H9 (cell line): Measurements from ENCODE around the gene PKNOX2. TPM values are rescaled to one million over a fixed set of nuclear protein-coding genes. Genes with fewer than 3 reads are reported as not detected.

Experiments used
- DNase-seq: peaks from one replicate; pipeline ENCODE4 v3.0.0-alpha.2; 2017
- H2AFZ ChIP-seq: one replicate; pipeline ENCODE4 v1.6.1; 2013; ENCODE audit warnings: mild to moderate bottlenecking, low read length, control low read depth, moderate library complexity
- H2AK5ac ChIP-seq: 2 replicates; pipeline ENCODE4 v1.6.1; 2013; ENCODE audit warnings: low read length, control low read depth, mixed read lengths; ENCODE audit not compliant: insufficient read length
- H2BK120ac ChIP-seq: one replicate; pipeline ENCODE4 v1.6.1; 2013; ENCODE audit warnings: low read depth, mild to moderate bottlenecking, low read length, control low read depth, inconsistent platforms; ENCODE audit not compliant: poor library complexity, severe bottlenecking
- H2BK12ac ChIP-seq: 2 replicates; pipeline ENCODE4 v1.6.1; 2013; ENCODE audit warnings: low read length, control low read depth, mixed read lengths, low read depth; ENCODE audit not compliant: insufficient read length
- H2BK15ac ChIP-seq: 2 replicates; pipeline ENCODE4 v1.6.1; 2013; ENCODE audit warnings: low read depth, low read length, control low read depth
- H2BK20ac ChIP-seq: one replicate; pipeline ENCODE4 v1.6.1; 2013; ENCODE audit warnings: low read depth, mild to moderate bottlenecking, low read length, control low read depth, inconsistent platforms; ENCODE audit not compliant: poor library complexity, severe bottlenecking
- H2BK5ac ChIP-seq: 2 replicates; pipeline ENCODE4 v1.6.1; 2013; ENCODE audit warnings: low read length, control low read depth, mixed read lengths; ENCODE audit not compliant: insufficient read length
- H3K14ac ChIP-seq: 2 replicates; pipeline ENCODE4 v1.6.1; 2013; ENCODE audit warnings: low read length, control low read depth; ENCODE audit not compliant: insufficient read depth
- H3K18ac ChIP-seq: 2 replicates; pipeline ENCODE4 v1.6.1; 2013; ENCODE audit warnings: low read depth, mild to moderate bottlenecking, mixed read lengths, low read length, control low read depth; ENCODE audit not compliant: insufficient read length
- H3K23ac ChIP-seq: 2 replicates; pipeline ENCODE4 v1.6.1; 2013; ENCODE audit warnings: low read length, control low read depth, mixed read lengths, low read depth; ENCODE audit not compliant: insufficient read length
- H3K23me2 ChIP-seq: 2 replicates; pipeline ENCODE4 v1.6.1; 2013; ENCODE audit warnings: low read depth, mild to moderate bottlenecking, mixed read lengths, low read length, control low read depth; ENCODE audit not compliant: insufficient read length, poor library complexity, severe bottlenecking
- H3K27ac ChIP-seq: 2 replicates; pipeline ENCODE4 v1.5.1; 2013; ENCODE audit warnings: low read length, control low read depth, mixed read lengths, low read depth; ENCODE audit not compliant: insufficient read length
- H3K27me3 ChIP-seq: 2 replicates; pipeline ENCODE4 v1.6.1; 2013; ENCODE audit warnings: low read length, control low read depth, inconsistent platforms; ENCODE audit not compliant: insufficient read depth
- H3K4ac ChIP-seq: 2 replicates; pipeline ENCODE4 v1.6.1; 2013; ENCODE audit warnings: low read depth, mild to moderate bottlenecking, control low read depth, inconsistent platforms, low read length, moderate library complexity
- H3K4me1 ChIP-seq: 2 replicates; pipeline ENCODE4 v1.6.1; 2013; ENCODE audit warnings: low read length, control low read depth, inconsistent platforms; ENCODE audit not compliant: insufficient read depth
- H3K4me2 ChIP-seq: 2 replicates; pipeline ENCODE4 v1.6.1; 2013; ENCODE audit warnings: low read length, control low read depth, mixed read lengths; ENCODE audit not compliant: insufficient read length, insufficient read depth
- H3K56ac ChIP-seq: 2 replicates; pipeline ENCODE4 v1.6.1; 2013; ENCODE audit warnings: low read depth, mild to moderate bottlenecking, mixed read lengths, low read length, control low read depth; ENCODE audit not compliant: insufficient read length
- H3K79me1 ChIP-seq: 2 replicates; pipeline ENCODE4 v1.6.1; 2013; ENCODE audit warnings: low read depth, mild to moderate bottlenecking, moderate library complexity, low read length, control low read depth, inconsistent platforms; ENCODE audit not compliant: insufficient read depth, poor library complexity, severe bottlenecking
- H3K79me2 ChIP-seq: 2 replicates; pipeline ENCODE4 v1.6.1; 2013; ENCODE audit warnings: low read length, control low read depth, inconsistent platforms; ENCODE audit not compliant: insufficient read depth
- H3K9ac ChIP-seq: 2 replicates; pipeline ENCODE4 v1.6.1; 2013; ENCODE audit warnings: low read length, control low read depth, mixed read lengths; ENCODE audit not compliant: insufficient read length; ENCODE audit errors: extremely low read depth
- H3K9me3 ChIP-seq: one replicate; pipeline ENCODE4 v1.6.1; 2013; ENCODE audit warnings: low read depth, low read length, inconsistent platforms; ENCODE audit not compliant: control insufficient read depth
- H3T11ph ChIP-seq: one replicate; pipeline ENCODE4 v1.6.1; 2013; ENCODE audit warnings: mild to moderate bottlenecking, low read length, control low read depth, inconsistent platforms
- H4K20me1 ChIP-seq: one replicate; pipeline ENCODE4 v1.6.1; 2013; ENCODE audit not compliant: control insufficient read depth, insufficient read length, insufficient read depth
- H4K5ac ChIP-seq: 2 replicates; pipeline ENCODE4 v1.6.1; 2013; ENCODE audit warnings: low read depth, mild to moderate bottlenecking, mixed read lengths, low read length, control low read depth; ENCODE audit not compliant: insufficient read length
- H4K8ac ChIP-seq: replicated peaks from 2 replicates; pipeline ENCODE4 v1.6.1; 2013; ENCODE audit warnings: low read length, control low read depth, mixed read lengths, low read depth; ENCODE audit not compliant: insufficient read length
- H4K91ac ChIP-seq: 2 replicates; pipeline ENCODE4 v1.6.1; 2013; ENCODE audit warnings: low read depth, mild to moderate bottlenecking, moderate library complexity, mixed read lengths, low read length, control low read depth; ENCODE audit not compliant: insufficient read length
- H3K27ac Mint-ChIP-seq, 3 experiments: 2 replicates in 2 of 3; 3 replicates in 1 of 3; pipeline ENCODE4 v1.8.0; 2020 to 2021; ENCODE audit warnings: mixed read lengths in 3 of 3, mild to moderate bottlenecking in 1 of 3, moderate library complexity in 1 of 3
- H3K27me3 Mint-ChIP-seq: 2 replicates; pipeline ENCODE4 v1.8.0; 2021; ENCODE audit warnings: low read depth, mild to moderate bottlenecking, moderate library complexity, mixed read lengths
- H3K36me3 Mint-ChIP-seq, 3 experiments: 2 replicates in 2 of 3; 3 replicates in 1 of 3; pipeline ENCODE4 v1.8.0; 2020 to 2021; ENCODE audit warnings: low read depth in 3 of 3, mixed read lengths in 3 of 3; ENCODE audit not compliant: insufficient read depth in 1 of 3
- H3K4me1 Mint-ChIP-seq, 2 experiments: 2 replicates each; pipeline ENCODE4 v1.8.0; 2020; ENCODE audit warnings: mixed read lengths in 2 of 2
- H3K4me3 Mint-ChIP-seq, 2 experiments: 2 replicates in 1 of 2; 3 replicates in 1 of 2; pipeline ENCODE4 v1.8.0; 2020 to 2021; ENCODE audit warnings: mild to moderate bottlenecking in 2 of 2, mixed read lengths in 2 of 2, moderate library complexity in 1 of 2
- H3K9me3 Mint-ChIP-seq, 2 experiments: 2 replicates in 1 of 2; 3 replicates in 1 of 2; pipeline ENCODE4 v1.8.0; 2020; ENCODE audit warnings: mild to moderate bottlenecking in 2 of 2, mixed read lengths in 2 of 2, moderate library complexity in 1 of 2
- WGBS: extraction: QIAGEN DNeasy Blood & Tissue Kit; methylation state at CpG from one replicate; pipeline ENCODE4 v1.1.7; 2013; ENCODE audit warnings: missing lambda C conversion rate, low lambda C conversion rate, mixed read lengths; ENCODE audit not compliant: insufficient read length; ENCODE audit errors: extremely low coverage; 5-methylcytosine and 5-hydroxymethylcytosine counted together
- total RNA-seq: library from RNA; stranded (reverse); gene quantifications from 2 replicates; pipeline ENCODE4 v1.2.1, GENCODE V29; 2021
- TF ChIP-seq, protein P1 (sequence below): fragments of 200-600 bp; sonication (generic); conservative IDR thresholded peaks from 3 replicates; pipeline ENCODE4 v1.8.0; 2021; ENCODE audit warnings: antibody characterized with exemption, mild to moderate bottlenecking

Gene PKNOX2
- total RNA-seq, 1 experiment from 2014 or later: 1.3 TPM

DNA sequence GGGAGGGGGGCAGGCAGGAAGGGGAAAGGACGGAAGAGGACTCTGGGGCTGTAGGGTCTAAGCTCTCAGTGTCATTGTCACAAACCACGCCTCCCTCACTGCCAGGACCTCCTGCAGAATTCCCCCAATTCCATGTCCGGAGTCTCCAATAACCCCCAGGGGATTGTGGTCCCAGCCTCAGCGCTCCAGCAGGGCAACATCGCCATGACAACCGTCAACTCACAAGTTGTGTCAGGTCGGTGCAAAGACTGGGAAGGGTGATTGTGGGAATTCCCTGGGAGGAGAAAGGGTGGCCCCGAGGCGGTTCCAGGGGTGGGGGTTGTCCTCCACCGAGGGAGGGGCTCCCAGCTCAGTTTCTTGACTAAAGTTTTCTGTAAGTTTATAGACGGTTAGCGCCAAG, 245.5 kb downstream of the PKNOX2 start:
- WGBS: no CpG with 5 or more reads among the region's 12 CpGs
- H3K9me3 Mint-ChIP-seq: no peaks in the 10 kb centered on the region; a peak in 1 of 5 replicates
- no peak overlapping the region for H3T11ph ChIP-seq
- no peak overlapping the region for H2BK15ac ChIP-seq
- H2BK5ac ChIP-seq: no peak overlapping the region
- no peaks in the 10 kb centered on the region for H3K79me2 ChIP-seq
- no peak overlapping the region for H3K14ac ChIP-seq
- no peaks in the 10 kb centered on the region for H3K79me1 ChIP-seq
- H3K23ac ChIP-seq: no peak overlapping the region
- H3K56ac ChIP-seq: no peak overlapping the region
- H3K18ac ChIP-seq: no peak overlapping the region
- peak; percentile 90 for DNase-seq
- H4K91ac ChIP-seq: no peak overlapping the region
- H3K27ac Mint-ChIP-seq: peak overlapping the region in 1 of 3 experiments; percentile 64; a peak in 1 of 7 replicates
- H2BK20ac ChIP-seq: no peak overlapping the region
- H2BK120ac ChIP-seq: no peak overlapping the region
- H3K4me3 Mint-ChIP-seq: peak overlapping the region in 1 of 2 experiments; percentile 14; a peak in 1 of 5 replicates
- H3K27me3 ChIP-seq: no peaks in the 10 kb centered on the region
- no peak overlapping the region for H3K9ac ChIP-seq
- no peak overlapping the region for H4K5ac ChIP-seq
- H3K23me2 ChIP-seq: no peaks in the 10 kb centered on the region
- no peaks in the 10 kb centered on the region for H3K4me1 ChIP-seq
- H2BK12ac ChIP-seq: no peak overlapping the region
- H4K8ac ChIP-seq: no peak overlapping the region
- peaks cover 18% of the 10 kb centered on the region for H3K27me3 Mint-ChIP-seq
- no peaks in the 10 kb centered on the region for H3K36me3 Mint-ChIP-seq
- TF ChIP-seq, protein P1, sequence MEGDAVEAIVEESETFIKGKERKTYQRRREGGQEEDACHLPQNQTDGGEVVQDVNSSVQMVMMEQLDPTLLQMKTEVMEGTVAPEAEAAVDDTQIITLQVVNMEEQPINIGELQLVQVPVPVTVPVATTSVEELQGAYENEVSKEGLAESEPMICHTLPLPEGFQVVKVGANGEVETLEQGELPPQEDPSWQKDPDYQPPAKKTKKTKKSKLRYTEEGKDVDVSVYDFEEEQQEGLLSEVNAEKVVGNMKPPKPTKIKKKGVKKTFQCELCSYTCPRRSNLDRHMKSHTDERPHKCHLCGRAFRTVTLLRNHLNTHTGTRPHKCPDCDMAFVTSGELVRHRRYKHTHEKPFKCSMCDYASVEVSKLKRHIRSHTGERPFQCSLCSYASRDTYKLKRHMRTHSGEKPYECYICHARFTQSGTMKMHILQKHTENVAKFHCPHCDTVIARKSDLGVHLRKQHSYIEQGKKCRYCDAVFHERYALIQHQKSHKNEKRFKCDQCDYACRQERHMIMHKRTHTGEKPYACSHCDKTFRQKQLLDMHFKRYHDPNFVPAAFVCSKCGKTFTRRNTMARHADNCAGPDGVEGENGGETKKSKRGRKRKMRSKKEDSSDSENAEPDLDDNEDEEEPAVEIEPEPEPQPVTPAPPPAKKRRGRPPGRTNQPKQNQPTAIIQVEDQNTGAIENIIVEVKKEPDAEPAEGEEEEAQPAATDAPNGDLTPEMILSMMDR: no peak
- no peaks in the 10 kb centered on the region for H4K20me1 ChIP-seq
- H3K9me3 ChIP-seq: no peaks in the 10 kb centered on the region
- H2AFZ ChIP-seq: no peak overlapping the region
- H3K27ac ChIP-seq: no peak overlapping the region
- no peak overlapping the region for H2AK5ac ChIP-seq
- no peak overlapping the region for H3K4me2 ChIP-seq
- H3K4ac ChIP-seq: no peak overlapping the region
- H3K4me1 Mint-ChIP-seq: peaks cover 19 to 31% of the 10 kb centered on the region in 2 experiments
